Measurements from ENCODE around the gene ATP5PD.

Gene ATP5PD

DNA sequence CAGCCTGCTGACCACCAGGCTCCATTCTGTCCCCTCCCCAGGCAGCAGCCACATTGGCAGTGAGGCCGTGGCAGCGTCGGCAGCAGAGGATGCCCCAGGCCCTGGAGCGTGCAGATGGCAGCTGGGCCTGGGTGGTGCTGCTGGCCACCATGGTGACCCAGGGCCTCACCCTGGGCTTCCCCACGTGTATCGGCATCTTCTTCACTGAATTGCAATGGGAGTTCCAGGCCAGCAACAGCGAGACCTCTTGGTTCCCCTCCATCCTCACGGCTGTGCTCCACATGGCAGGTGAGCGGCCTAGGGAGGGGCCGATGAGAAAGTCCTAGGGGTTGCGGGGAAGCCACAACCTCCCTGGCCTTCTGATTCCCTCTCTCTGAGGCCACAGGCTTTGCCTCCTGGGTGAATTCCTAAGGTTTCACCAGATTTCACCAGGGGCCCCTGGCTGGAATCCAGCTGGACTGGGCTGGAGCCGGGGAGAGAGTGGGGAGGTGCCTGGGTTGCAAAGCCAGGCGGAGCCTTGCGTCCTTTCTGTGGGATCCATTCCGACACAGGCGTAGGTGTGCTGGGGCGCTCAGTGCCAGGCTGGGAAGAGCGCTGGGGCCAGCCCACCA lies 46.9 kb upstream of the ATP5PD start:
- no peak overlapping the region for H2AFZ ChIP-seq (ENCODE audit: low read depth, low read length)
- H3K4me1 ChIP-seq (ENCODE audit: control insufficient read depth, insufficient read depth, low read depth, low read length), result peaks cover 48% of the 10 kb centered on the region
- peak overlapping the region; percentile 92 for H4K91ac ChIP-seq (ENCODE audit: low read length)
- no peak overlapping the region for H3K27ac ChIP-seq (ENCODE audit: low read length, poor library complexity, severe bottlenecking)
- peak overlapping the region; percentile 6 for H2AK5ac ChIP-seq (ENCODE audit: low read length, severe bottlenecking)
- H3K27me3 ChIP-seq (ENCODE audit: control insufficient read depth in 1 of 2, insufficient read depth in 1 of 2, low read length in 2 of 2), result no peaks in the 10 kb centered on the region
- WGBS, result 97% methylated on average over 18 of the region's 18 CpGs
- H2BK120ac ChIP-seq (ENCODE audit: low read depth, low read length), result no peak overlapping the region
- H2BK12ac ChIP-seq (ENCODE audit: low read length in 2 of 2), result peak overlapping the region; percentile 33 to 72
- peak overlapping the region in 1 of 2 experiments; percentile 95 for H3K14ac ChIP-seq (ENCODE audit: low read length in 2 of 2)
- H3K4ac ChIP-seq (ENCODE audit: low read depth in 1 of 2, low read length in 2 of 2), result peak overlapping the region; percentile 4 to 39
- DNase-seq, result no peak
- H3K4me2 ChIP-seq (ENCODE audit: low read length, poor library complexity, severe bottlenecking), result no peak overlapping the region
- no peak overlapping the region for H2BK5ac ChIP-seq (ENCODE audit: low read depth, low read length, poor library complexity, severe bottlenecking)
- H3K18ac ChIP-seq (ENCODE audit: low read depth in 1 of 2, low read length in 2 of 2), result peak overlapping the region in 1 of 2 experiments; percentile 52
- H3K4me3 ChIP-seq (ENCODE audit: insufficient read depth in 1 of 2, low read depth in 1 of 2, low read length in 2 of 2), result no peak overlapping the region
- H3K79me1 ChIP-seq (replicated peaks; ENCODE audit: low read length, poor library complexity, severe bottlenecking), result peaks cover 13% of the 10 kb centered on the region
- no peak overlapping the region for H3K9ac ChIP-seq (ENCODE audit: low read length)
- H3K23ac ChIP-seq (ENCODE audit: low read length in 2 of 2), result no peak overlapping the region
- peaks cover under 1 to 32% of the 10 kb centered on the region in 2 experiments for H3K36me3 ChIP-seq (ENCODE audit: control insufficient read depth in 1 of 2, insufficient read depth in 2 of 2, low read depth in 1 of 2, low read length in 2 of 2)
- H3K9me3 ChIP-seq (ENCODE audit: control insufficient read depth, low read length), result no peaks in the 10 kb centered on the region
- H2BK15ac ChIP-seq (ENCODE audit: low read depth, poor library complexity, severe bottlenecking), result peak overlapping the region; percentile 52
- peak overlapping the region; percentile 50 for H4K8ac ChIP-seq (ENCODE audit: low read length)

DNA sequence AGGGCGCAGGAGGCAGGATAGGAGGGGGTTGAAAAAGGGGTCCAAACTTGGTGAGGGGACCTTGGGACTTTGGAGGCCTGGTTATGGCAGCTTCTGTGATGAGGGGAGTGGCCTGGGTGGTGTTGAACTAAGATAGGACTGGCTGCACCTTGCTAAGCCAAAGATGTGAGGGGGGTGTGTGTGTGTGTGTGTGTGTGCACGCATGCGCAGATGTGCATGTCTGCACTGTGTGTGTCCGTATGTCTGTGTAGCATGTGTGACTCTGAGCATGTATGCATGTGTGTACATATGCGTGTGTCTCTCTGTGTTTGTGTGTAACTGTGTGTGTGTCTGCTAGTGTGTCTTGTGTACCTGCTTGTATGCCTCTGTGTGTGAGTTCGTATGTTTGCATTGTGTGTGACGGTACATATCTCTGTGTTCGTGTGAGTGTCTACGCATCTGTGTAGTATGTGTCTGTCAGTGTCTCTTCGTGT lies 45.1 kb upstream of the ATP5PD start:
- Histone ChIP-seq H3K4me2 (ENCODE audit: low read length, poor library complexity, severe bottlenecking) (no peak overlapping the region), H2BK15ac (ENCODE audit: low read depth, poor library complexity, severe bottlenecking) (peak overlapping the region; percentile 2), H3K36me3 (ENCODE audit: control insufficient read depth in 1 of 2, insufficient read depth in 2 of 2, low read depth in 1 of 2, low read length in 2 of 2) (peaks cover 0 to 18% of the 10 kb centered on the region in 2 experiments), H3K9me3 (ENCODE audit: control insufficient read depth, low read length) (no peaks in the 10 kb centered on the region), H4K8ac (ENCODE audit: low read length) (no peak overlapping the region), H3K18ac (ENCODE audit: low read depth in 1 of 2, low read length in 2 of 2) (no peak overlapping the region), H3K27me3 (ENCODE audit: control insufficient read depth in 1 of 2, insufficient read depth in 1 of 2, low read length in 2 of 2) (no peaks in the 10 kb centered on the region), H3K27ac (ENCODE audit: low read length, poor library complexity, severe bottlenecking) (no peak overlapping the region), H3K4me1 (ENCODE audit: control insufficient read depth, insufficient read depth, low read depth, low read length) (peaks cover 56% of the 10 kb centered on the region), H3K4me3 (ENCODE audit: insufficient read depth in 1 of 2, low read depth in 1 of 2, low read length in 2 of 2) (no peak overlapping the region), H2AFZ (ENCODE audit: low read depth, low read length) (no peak overlapping the region), H3K9ac (ENCODE audit: low read length) (no peak overlapping the region), H3K14ac (ENCODE audit: low read length in 2 of 2) (no peak overlapping the region), H4K91ac (ENCODE audit: low read length) (peak overlapping the region; percentile 10), H3K79me1 (replicated peaks; ENCODE audit: low read length, poor library complexity, severe bottlenecking) (peaks cover 11% of the 10 kb centered on the region), H3K23ac (ENCODE audit: low read length in 2 of 2) (no peak overlapping the region), H3K4ac (ENCODE audit: low read depth in 1 of 2, low read length in 2 of 2) (no peak overlapping the region), H2BK120ac (ENCODE audit: low read depth, low read length) (no peak overlapping the region), H2BK12ac (ENCODE audit: low read length in 2 of 2) (no peak overlapping the region), H2BK5ac (ENCODE audit: low read depth, low read length, poor library complexity, severe bottlenecking) (no peak overlapping the region), H2AK5ac (ENCODE audit: low read length, severe bottlenecking) (no peak overlapping the region)
- peak; percentile 18 for DNase-seq
- 96% methylated on average over 10 of the region's 10 CpGs for WGBS

DNA sequence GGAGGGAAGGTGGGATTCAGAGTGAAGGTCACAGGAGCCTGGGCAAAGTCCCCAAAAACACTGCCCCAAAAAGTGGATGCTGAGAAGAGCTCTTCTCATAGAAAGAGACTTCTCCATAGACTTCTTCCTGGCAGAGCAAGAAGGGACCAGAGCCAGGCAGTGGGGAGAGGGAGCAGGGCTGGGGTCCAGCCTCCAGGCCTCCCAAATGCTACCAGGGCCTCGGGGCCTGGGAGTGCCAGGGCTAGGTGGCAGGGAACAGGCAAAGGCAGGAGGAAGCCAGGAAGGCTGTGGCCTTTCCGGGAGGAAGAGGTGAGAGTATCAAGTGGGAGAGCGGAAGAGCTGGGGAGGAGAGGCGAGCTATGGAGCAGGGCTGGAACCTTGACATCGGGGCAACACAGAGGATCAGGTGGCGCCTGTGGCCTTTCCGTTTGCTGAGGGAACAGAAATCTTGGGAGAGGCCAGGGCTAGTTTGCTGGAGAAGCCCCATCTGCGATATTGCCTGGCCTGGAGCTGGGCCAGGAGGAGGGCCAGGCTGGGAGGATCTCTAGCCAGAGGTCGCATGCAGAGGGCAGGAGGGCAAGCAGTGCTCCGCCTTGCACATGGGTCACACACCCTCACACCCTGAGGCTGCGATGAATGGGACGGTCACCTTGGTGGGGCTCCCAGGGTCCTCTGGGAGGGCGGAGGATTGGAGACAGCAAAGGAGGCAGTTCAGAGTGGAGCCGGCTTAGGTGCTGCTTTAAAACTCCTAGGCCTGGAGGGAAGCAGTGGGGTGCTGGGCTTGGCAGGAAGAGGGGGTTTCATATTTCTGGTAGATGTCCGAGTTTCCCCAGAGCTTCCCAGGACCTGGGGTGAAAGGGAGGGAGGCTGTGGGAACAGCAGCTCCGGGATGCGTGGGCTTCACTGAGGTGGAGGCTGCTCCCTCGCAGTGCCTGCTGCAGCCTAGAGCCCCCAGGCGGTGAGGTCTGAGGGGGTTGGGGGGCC lies 44.4 kb upstream of the ATP5PD start:
- Histone ChIP-seq H3K4me1 (ENCODE audit: control insufficient read depth, insufficient read depth, low read depth, low read length) (peaks cover 57% of the 10 kb centered on the region), H3K27ac (ENCODE audit: low read length, poor library complexity, severe bottlenecking) (no peak overlapping the region), H3K14ac (ENCODE audit: low read length in 2 of 2) (peak overlapping the region in 1 of 2 experiments; percentile 89), H3K4me2 (ENCODE audit: low read length, poor library complexity, severe bottlenecking) (no peak overlapping the region), H2BK12ac (ENCODE audit: low read length in 2 of 2) (peak overlapping the region in 1 of 2 experiments; percentile 64), H3K9ac (ENCODE audit: low read length) (peak overlapping the region; percentile 36), H3K18ac (ENCODE audit: low read depth in 1 of 2, low read length in 2 of 2) (peak overlapping the region; percentile 57 to 59), H2BK120ac (ENCODE audit: low read depth, low read length) (no peak overlapping the region), H2AFZ (ENCODE audit: low read depth, low read length) (no peak overlapping the region), H3K23ac (ENCODE audit: low read length in 2 of 2) (no peak overlapping the region), H4K8ac (ENCODE audit: low read length) (peak overlapping the region; percentile 66), H3K79me1 (replicated peaks; ENCODE audit: low read length, poor library complexity, severe bottlenecking) (peaks cover 11% of the 10 kb centered on the region), H4K91ac (ENCODE audit: low read length) (peak overlapping the region; percentile 44), H2AK5ac (ENCODE audit: low read length, severe bottlenecking) (peak overlapping the region; percentile 50), H3K9me3 (ENCODE audit: control insufficient read depth, low read length) (no peaks in the 10 kb centered on the region), H3K4me3 (ENCODE audit: insufficient read depth in 1 of 2, low read depth in 1 of 2, low read length in 2 of 2) (peak overlapping the region in 1 of 2 experiments; percentile 56), H2BK5ac (ENCODE audit: low read depth, low read length, poor library complexity, severe bottlenecking) (no peak overlapping the region), H3K4ac (ENCODE audit: low read depth in 1 of 2, low read length in 2 of 2) (peak overlapping the region; percentile 24 to 78), H3K27me3 (ENCODE audit: control insufficient read depth in 1 of 2, insufficient read depth in 1 of 2, low read length in 2 of 2) (no peaks in the 10 kb centered on the region), H2BK15ac (ENCODE audit: low read depth, poor library complexity, severe bottlenecking) (peak overlapping the region; percentile 2), H3K36me3 (ENCODE audit: control insufficient read depth in 1 of 2, insufficient read depth in 2 of 2, low read depth in 1 of 2, low read length in 2 of 2) (peaks cover 0 to 18% of the 10 kb centered on the region in 2 experiments)
- 74% methylated on average over 19 of the region's 19 CpGs for WGBS
- DNase-seq, result no peak
